Stimulated activated CD8-positive, alpha-beta memory T cell treated with anti-CD3 and anti-CD28 coated beads, Interleukin-15, amount 100 ng/mL, for 24 hours (primary cell): ENCODE data around the gene CASS4.
"Not testable (repeated sequence)": the region's sequence is repeated elsewhere in the genome, so short reads cannot be mapped to it uniquely, and the experiment has no call there.

Experiments
- DNase-seq: peaks from one replicate; pipeline ENCODE4 v3.0.0-alpha.2; 2020; ENCODE audit warnings: low read depth

CASS4 gene

GRCh38 chr20:56411759-56412472 is at the start of gene CASS4:
TSS of gene CASS4 (plus strand) at chr20:56412260. CDS start at chr20:56412459, 199 bp downstream.
- DNase-seq: no peak

GRCh38 chr20:56362833-56363413 is 49.1 kb upstream of the CASS4 start:
- no peak for DNase-seq

GRCh38 chr20:56363491-56363890 is 48.6 kb upstream of the CASS4 start:
- DNase-seq: no peak

GRCh38 chr20:56368351-56369134 is 43.5 kb upstream of the CASS4 start:
- DNase-seq: no peak

- no peak for DNase-seq
These were observed 42.9 kb upstream of the CASS4 start for GRCh38 chr20:56369179-56369578.

GRCh38 chr20:56371977-56372376 is 40.1 kb upstream of the CASS4 start:
- DNase-seq: no peak

- no peak for DNase-seq
These were observed 39.2 kb upstream of the CASS4 start for GRCh38 chr20:56372850-56373249.

- no peak for DNase-seq
These were observed 38.1 kb upstream of the CASS4 start for GRCh38 chr20:56373942-56374341.

- DNase-seq: no peak
These were observed 35.7 kb upstream of the CASS4 start for GRCh38 chr20:56376331-56376730.

GRCh38 chr20:56378386-56378785 is 33.7 kb upstream of the CASS4 start:
- no peak for DNase-seq

GRCh38 chr20:56380375-56380774 is 31.7 kb upstream of the CASS4 start:
- DNase-seq: no peak

GRCh38 chr20:56381501-56381900 is 30.6 kb upstream of the CASS4 start:
- DNase-seq: no peak

- DNase-seq: no peak
These were observed 29.4 kb upstream of the CASS4 start for GRCh38 chr20:56382696-56383095.

GRCh38 chr20:56383334-56383733 is 28.7 kb upstream of the CASS4 start:
- no peak for DNase-seq

- no peak for DNase-seq
These were observed 26.9 kb upstream of the CASS4 start for GRCh38 chr20:56385130-56385529.

GRCh38 chr20:56386219-56386618 is 25.8 kb upstream of the CASS4 start:
- no peak for DNase-seq

- no peak for DNase-seq
These were observed 23.2 kb upstream of the CASS4 start for GRCh38 chr20:56388882-56389281.

- DNase-seq: no peak
These were observed 22.3 kb upstream of the CASS4 start for GRCh38 chr20:56389807-56390206.

GRCh38 chr20:56390396-56390795 is 21.7 kb upstream of the CASS4 start:
- DNase-seq: not testable (repeated sequence)

- DNase-seq: no peak
These were observed 21.0 kb upstream of the CASS4 start for GRCh38 chr20:56391037-56391436.

- no peak for DNase-seq
These were observed 20.4 kb upstream of the CASS4 start for GRCh38 chr20:56391596-56392131.

- peak; percentile 99 for DNase-seq
These were observed 19.8 kb upstream of the CASS4 start, which contains the start of the genes AURKA and CSTF1 for GRCh38 chr20:56392132-56392880. TSS of gene AURKA (minus strand) at chr20:56392215. CDS start at chr20:56388197, 4,018 bp downstream. TSS of gene CSTF1 (plus strand) at chr20:56392645. CDS start at chr20:56395553, 2,908 bp downstream.
